ENCODE data around the gene ZBTB22.
"Not testable (repeated sequence)": the region's sequence is repeated elsewhere in the genome, so short reads cannot be mapped to it uniquely, and the experiment has no call there.

Gene ZBTB22

GRCh38 chr6:33301877-33302276 lies 15.7 kb downstream of the ZBTB22 start:
- DNase-seq (ENCODE audit: low read depth in 3 of 3, low spot score in 1 of 3): no peak

- peak; percentile 86 to 94 (median 90) for DNase-seq (ENCODE audit: low read depth in 3 of 3, low spot score in 1 of 3)
These were observed 18.2 kb downstream of the ZBTB22 start for GRCh38 chr6:33299237-33299944.

DNA sequence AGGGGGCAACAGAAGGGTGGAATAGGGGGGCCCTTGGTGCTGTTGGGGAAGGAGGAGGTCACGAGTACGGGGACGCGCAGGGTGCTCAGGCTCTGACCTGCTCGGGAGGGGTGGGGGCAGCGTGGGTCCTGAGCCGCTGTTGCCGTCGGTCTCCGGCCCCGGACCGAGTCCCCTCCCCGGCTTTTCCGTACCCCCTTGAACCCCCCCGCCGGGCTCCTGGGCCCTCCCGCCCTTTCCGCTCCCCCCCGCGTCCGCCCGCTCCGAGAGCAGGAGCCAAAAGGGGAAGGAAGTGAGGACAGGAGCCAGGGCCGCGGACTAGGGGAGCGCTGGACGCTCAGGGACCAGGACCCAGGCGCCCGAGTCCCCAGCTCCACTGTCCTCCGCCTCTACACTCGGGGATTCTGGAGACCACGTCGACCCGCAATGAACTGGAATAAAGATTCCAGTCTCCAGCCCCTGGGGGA lies 18.7 kb downstream of the ZBTB22 start, which contains the start of gene RGL2:
Gene RGL2, minus strand, starts transcription at position 170 of the 464 bp plus-strand sequence. CDS start 332 bp downstream, outside the sequence.
- peak in 1 of 3 donors; percentile 49 for DNase-seq (ENCODE audit: low read depth in 3 of 3, low spot score in 1 of 3)

- DNase-seq (ENCODE audit: low read depth in 3 of 3, low spot score in 1 of 3): no peak
These were observed 19.4 kb downstream of the ZBTB22 start for GRCh38 chr6:33297956-33298772.

DNA sequence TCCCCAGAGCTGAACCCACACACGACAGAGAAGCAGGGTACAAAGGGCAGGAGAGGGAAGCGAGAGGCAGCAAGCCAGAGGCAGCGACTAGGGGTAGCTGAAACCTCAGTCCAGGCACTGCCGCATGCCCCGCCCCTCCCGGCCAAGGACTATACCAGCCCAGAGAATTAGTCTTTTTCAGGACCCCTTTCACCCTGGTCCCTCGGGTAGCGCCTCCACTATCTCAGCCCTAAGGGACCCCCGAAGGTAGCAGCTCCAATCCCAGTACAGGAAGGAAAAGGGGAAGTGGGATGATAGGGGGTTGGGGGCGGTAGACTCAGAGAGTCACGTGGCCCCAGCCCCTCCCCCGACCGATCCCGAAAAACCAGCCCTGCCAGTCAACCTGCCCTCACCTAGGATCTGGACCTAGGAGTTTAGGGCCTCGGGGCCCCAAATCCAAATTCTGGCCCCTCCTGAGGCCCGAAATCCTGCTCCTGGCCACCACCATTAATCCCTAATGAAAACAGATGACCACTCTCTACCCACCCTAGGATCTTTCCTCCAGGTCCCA lies 20.1 kb downstream of the ZBTB22 start:
- DNase-seq (ENCODE audit: low read depth in 3 of 3, low spot score in 1 of 3): no peak

GRCh38 chr6:33296797-33297405 lies 20.6 kb downstream of the ZBTB22 start:
- DNase-seq (ENCODE audit: low read depth in 3 of 3, low spot score in 1 of 3): no peak

- DNase-seq (ENCODE audit: low read depth in 3 of 3, low spot score in 1 of 3): no peak
These were observed 21.7 kb downstream of the ZBTB22 start for GRCh38 chr6:33295621-33296369.

- DNase-seq (ENCODE audit: low read depth in 3 of 3, low spot score in 1 of 3): no peak
These were observed 23.3 kb downstream of the ZBTB22 start for GRCh38 chr6:33294086-33294823.

DNA sequence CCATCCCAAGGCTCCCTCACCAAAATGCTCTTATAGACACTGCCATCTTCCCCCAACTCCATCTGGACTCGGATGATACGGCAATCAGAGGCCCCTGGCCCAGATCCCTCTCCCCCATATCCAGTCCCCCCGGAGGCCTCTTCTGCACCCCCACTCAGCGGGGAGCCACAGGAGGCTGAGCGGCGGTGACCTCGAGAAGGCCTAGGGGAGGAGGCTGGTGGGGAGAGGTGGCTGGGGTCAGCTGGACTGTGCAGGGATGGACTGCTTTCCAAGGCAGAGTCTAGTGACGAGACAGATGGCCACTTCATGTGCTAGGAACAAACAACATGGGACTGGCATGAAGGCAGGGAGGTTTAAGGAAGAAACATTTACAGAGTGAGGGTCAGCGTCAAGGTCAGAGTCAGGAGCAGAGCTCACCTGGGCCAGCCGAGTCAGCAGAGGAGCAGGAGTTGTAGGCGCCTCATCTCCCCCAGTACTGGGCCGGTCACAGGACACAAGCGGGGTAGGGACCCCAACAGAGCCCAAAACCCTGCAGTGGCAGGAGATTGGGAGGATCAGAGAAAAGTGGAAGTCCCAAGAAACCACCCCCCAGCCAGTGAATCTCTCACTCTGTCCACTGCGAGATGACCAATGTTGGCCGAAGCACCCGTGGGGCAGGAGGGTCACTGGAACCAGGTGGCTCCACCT lies 24.4 kb downstream of the ZBTB22 start:
- no peak for DNase-seq (ENCODE audit: low read depth in 3 of 3, low spot score in 1 of 3)

- DNase-seq (ENCODE audit: low read depth in 3 of 3, low spot score in 1 of 3): no peak
These were observed 27.1 kb downstream of the ZBTB22 start for GRCh38 chr6:33290459-33290858.

DNA sequence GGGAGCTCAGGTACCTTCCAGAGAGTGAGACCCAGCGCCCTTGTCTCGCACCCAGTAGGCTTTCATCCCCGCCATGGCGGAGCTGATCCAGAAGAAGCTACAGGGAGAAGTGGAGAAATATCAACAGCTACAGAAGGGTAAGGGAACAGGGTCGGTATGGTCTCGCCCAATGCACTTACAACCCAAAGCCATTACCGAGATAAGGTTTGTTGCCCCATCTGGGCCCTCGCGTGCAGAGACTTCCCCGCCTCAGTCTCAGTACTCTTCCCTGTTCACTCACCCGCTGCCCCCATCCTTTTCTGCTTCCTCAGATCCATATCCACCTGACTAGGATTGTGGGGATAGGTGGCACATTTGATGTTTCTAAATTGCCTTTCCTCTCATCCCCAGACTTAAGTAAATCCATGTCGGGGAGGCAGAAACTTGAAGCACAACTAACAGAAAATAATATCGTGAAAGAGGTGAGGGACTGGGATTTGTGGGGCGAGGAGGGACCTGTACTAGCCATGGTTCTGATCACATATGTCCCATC lies 27.7 kb downstream of the ZBTB22 start:
- no peak for DNase-seq (ENCODE audit: low read depth in 3 of 3, low spot score in 1 of 3)

DNA sequence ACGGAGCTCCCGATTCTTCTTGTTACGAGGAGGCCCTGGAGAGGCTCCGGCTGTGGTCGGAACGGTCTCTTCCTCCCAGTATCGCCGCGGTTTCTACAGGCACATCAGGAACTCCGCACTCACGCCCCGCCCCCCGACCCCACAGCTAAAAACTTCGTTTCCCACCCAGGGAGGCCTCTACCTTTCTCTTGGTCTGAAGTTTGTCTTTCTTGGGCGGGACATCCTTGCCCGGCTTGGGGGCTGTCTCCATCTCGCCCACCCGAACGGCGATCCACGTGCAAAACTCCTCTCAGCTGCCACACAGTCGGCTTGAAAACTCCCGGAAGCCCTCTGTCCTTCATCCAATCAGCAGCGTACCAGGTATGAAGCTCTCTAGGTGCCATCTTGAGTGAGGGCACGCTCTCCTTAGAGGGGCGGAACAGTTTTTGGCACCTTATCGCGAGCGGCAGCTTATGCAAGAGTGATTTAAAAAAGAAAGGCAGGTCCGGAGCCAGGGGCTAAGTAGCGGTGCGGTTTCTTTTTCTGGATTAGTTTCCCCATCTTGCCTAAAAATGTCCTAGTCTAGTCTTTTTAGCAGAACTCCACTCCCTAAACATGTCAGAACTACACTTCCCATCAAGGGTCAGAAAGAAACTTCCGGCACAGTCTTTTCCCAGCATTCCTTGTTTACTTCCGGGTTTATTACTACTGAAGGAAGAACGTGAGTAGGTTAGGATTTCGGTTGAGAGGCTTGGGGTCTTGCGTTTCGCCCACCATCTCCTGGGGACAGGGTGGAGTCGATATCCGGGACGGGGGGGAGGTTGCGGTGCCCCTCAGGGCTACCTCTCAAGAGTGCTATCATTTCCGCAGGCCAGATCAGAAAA lies 28.4 kb downstream of the ZBTB22 start, which contains the start of the genes PFDN6 and WDR46:
Gene PFDN6, plus strand, starts transcription at position 681 of the 863 bp plus-strand sequence. CDS start 256 bp downstream, outside the sequence.
Gene WDR46, minus strand, starts transcription at position 319 of the 863 bp plus-strand sequence. Its CDS starts 69 bp downstream, at position 250.
- peak in 2 of 3 donors; percentile 40 to 48 for DNase-seq (ENCODE audit: low read depth in 3 of 3, low spot score in 1 of 3)

- DNase-seq (ENCODE audit: low read depth in 3 of 3, low spot score in 1 of 3): no peak
These were observed 29.2 kb downstream of the ZBTB22 start for GRCh38 chr6:33288141-33288920.

DNA sequence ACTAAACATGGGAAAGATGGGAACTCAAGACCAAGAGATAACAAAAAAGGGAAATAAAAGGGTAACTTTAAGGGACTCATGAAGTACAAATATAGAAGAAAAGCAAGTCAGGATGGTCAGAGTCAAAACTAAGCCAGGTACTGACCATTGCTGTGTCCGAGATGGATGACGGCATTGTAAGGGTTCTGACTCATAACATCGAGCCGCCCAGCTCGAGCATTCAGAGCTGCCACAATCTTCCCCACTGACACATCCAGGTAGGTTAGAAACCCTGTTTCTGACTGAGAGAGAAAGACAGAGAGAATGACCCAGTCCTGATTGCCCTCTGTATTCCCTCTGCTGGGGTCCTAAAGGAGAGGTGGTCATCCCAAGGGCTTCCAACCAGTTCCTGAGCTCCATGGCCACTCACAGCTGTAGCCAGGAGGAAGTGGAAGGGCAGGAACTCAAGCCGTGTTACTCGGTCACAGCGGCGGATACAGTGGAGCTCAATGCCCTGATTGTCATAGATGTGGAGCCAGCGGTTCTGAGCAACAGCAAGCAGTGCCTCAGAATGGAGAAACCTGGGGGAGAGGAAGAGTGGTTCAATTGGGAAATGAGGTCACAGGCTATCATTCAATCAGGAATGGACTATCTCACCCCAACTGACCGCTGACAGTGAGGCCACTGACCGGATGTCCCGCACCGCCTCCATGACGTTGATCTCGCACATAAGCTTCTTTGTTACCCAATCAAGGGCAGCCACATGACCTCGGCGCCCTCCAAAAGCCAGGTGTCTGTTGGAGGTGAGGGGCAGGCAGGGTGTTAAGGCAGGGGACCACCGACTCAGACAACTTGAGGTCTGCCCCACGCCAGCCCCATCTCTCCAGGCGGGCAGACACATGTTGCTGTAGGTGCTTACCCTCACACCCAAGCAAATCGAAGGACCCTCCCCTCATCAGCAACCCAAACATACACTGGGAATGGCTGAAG lies 30.3 kb downstream of the ZBTB22 start:
- no peak for DNase-seq (ENCODE audit: low read depth in 3 of 3, low spot score in 1 of 3)

DNA sequence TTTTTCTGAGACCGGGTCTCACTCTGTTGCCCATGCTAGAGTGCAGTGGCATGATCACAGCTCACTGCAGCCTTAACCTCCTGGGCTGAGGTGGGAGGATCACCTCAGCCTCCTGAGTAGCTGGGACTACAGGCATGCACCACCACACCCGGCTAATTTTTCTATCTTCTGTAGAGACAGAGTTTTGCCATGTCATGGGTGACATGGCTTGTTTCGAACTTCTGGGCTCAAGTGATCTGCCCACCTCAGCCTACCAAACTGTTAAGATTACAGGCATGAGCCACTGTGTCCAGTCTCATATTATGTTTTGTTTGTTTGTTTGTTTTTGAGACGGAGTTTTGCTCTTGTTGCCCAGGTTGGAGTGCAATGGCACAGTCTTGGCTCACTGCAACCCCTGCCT lies 32.3 kb downstream of the ZBTB22 start:
- not testable (repeated sequence) for DNase-seq (ENCODE audit: low read depth in 3 of 3, low spot score in 1 of 3)

GRCh38 chr6:33280539-33280938 lies 37.0 kb downstream of the ZBTB22 start:
- DNase-seq (ENCODE audit: low read depth in 3 of 3, low spot score in 1 of 3): no peak

All from stimulated activated CD4-positive, alpha-beta T cell treated with anti-CD3 and anti-CD28 coated beads, TNF-alpha, amount 100 ng/mL, for 1 hour (primary cell).